Left forelimb (tissue), 1 donor: ENCODE results near the gene PNKD.
"Not testable (repeated sequence)": the region's sequence is repeated elsewhere in the genome, so short reads cannot be mapped to it uniquely, and the experiment has no call there.

Experiments
- DNase-seq: peaks from one replicate; pipeline ENCODE4 v3.0.0-alpha.2; 2018; ENCODE audit warnings: low spot score

The PNKD gene

GRCh38 chr2:218273214-218273907, 3.0 kb downstream of the PNKD start:
- not testable (repeated sequence) for DNase-seq

- no peak for DNase-seq
These were observed 3.6 kb downstream of the PNKD start for GRCh38 chr2:218273908-218274249.

GRCh38 chr2:218274586-218274985, 4.3 kb downstream of the PNKD start:
- no peak for DNase-seq

- no peak for DNase-seq
These were observed 5.2 kb downstream of the PNKD start for GRCh38 chr2:218275371-218276072.

- DNase-seq: no peak
These were observed 6.9 kb downstream of the PNKD start for GRCh38 chr2:218276986-218277755.

GRCh38 chr2:218277921-218278320, 7.6 kb downstream of the PNKD start:
- DNase-seq: no peak

- no peak for DNase-seq
These were observed 8.4 kb downstream of the PNKD start for GRCh38 chr2:218278531-218279360.

- no peak for DNase-seq
These were observed 10.0 kb downstream of the PNKD start for GRCh38 chr2:218280260-218280870.

GRCh38 chr2:218281449-218281848, 11.1 kb downstream of the PNKD start:
- DNase-seq: no peak

GRCh38 chr2:218282173-218282991, 12.1 kb downstream of the PNKD start:
- no peak for DNase-seq

- no peak for DNase-seq
These were observed 13.9 kb downstream of the PNKD start for GRCh38 chr2:218284106-218284811.

- no peak for DNase-seq
These were observed 15.3 kb downstream of the PNKD start for GRCh38 chr2:218285604-218286003.

- peak; percentile 87 for DNase-seq
These were observed 16.5 kb downstream of the PNKD start for GRCh38 chr2:218286570-218287459.

- no peak for DNase-seq
These were observed 19.5 kb downstream of the PNKD start for GRCh38 chr2:218289639-218290315.

GRCh38 chr2:218290316-218291261, 20.3 kb downstream of the PNKD start:
- DNase-seq: no peak

GRCh38 chr2:218291318-218292047, 21.2 kb downstream of the PNKD start:
- no peak for DNase-seq
